Astrocyte (in vitro differentiated cells and primary cell): Measurements from ENCODE around the gene MIS12.

Experiments
- EZH2 ChIP-seq: IDR thresholded peaks from 2 replicates; pipeline ENCODE4 v1.6.1; 2012; ENCODE audit warnings: mild to moderate bottlenecking, low read length, inconsistent platforms; ENCODE audit not compliant: insufficient read depth
- TF ChIP-seq, protein P1 (sequence below): IDR thresholded peaks from 2 replicates; pipeline ENCODE4 v1.5.1; 2011; ENCODE audit warnings: low read depth, mild to moderate bottlenecking, inconsistent platforms, low read length, moderate library complexity; ENCODE audit not compliant: insufficient read depth

DNA sequence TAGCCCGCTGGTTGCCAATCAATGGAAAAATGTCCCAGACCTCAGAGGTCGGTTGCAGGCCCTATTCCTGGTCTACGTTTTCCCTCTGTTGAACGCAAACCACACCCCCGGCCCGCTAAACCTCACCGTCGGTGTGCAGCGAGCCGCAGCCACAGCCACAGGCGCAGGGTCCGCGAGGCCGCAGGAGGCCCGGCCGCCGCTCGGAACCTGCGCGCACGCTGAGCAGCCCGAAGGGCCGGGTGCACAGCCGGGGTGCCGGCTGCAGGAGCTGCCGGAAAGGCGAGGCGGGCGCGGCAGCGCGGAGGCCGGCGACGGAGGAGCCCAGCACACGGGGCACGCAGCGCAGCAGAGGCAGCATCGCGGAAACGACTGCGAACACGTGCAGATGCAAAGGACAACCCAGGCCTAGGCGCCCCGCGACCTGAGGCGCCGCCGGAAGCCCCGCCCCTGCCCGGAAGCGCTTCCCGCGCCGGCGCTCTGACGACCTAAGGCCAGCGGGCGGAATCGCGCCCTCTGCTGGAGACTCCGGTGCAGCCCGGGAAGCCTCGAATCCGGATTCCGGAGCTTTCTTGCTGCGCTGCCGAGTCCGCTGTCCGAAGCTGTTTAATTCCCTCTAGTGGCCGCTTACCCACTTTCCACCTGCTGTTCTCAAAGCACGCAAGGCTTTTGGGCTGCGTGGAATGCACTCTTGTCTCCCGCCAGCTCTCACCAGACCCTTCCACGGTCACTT is 47.5 kb upstream of the MIS12 start, which contains the start of gene C1QBP:
- TF ChIP-seq, protein P1, sequence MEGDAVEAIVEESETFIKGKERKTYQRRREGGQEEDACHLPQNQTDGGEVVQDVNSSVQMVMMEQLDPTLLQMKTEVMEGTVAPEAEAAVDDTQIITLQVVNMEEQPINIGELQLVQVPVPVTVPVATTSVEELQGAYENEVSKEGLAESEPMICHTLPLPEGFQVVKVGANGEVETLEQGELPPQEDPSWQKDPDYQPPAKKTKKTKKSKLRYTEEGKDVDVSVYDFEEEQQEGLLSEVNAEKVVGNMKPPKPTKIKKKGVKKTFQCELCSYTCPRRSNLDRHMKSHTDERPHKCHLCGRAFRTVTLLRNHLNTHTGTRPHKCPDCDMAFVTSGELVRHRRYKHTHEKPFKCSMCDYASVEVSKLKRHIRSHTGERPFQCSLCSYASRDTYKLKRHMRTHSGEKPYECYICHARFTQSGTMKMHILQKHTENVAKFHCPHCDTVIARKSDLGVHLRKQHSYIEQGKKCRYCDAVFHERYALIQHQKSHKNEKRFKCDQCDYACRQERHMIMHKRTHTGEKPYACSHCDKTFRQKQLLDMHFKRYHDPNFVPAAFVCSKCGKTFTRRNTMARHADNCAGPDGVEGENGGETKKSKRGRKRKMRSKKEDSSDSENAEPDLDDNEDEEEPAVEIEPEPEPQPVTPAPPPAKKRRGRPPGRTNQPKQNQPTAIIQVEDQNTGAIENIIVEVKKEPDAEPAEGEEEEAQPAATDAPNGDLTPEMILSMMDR: peak; percentile 93
- no peak for TF ChIP-seq EZH2
